K562 treated with DMSO at 1 percent for 24 hours (cell line): ENCODE results near the gene MANBA. TPM values are rescaled to one million over a fixed set of nuclear protein-coding genes. Genes with fewer than 3 reads are reported as not detected.

ENCODE experiments used
- total RNA-seq: library from RNA; unstranded; fragments of 300-600 nt; gene quantifications from 2 replicates; pipeline ENCODE4 v1.2.3, GENCODE V29; 2022; ENCODE audit warnings: low read depth; ENCODE audit not compliant: insufficient read depth

MANBA gene
- 17.8 and 18.7 TPM in 2 replicates for total RNA-seq

DNA sequence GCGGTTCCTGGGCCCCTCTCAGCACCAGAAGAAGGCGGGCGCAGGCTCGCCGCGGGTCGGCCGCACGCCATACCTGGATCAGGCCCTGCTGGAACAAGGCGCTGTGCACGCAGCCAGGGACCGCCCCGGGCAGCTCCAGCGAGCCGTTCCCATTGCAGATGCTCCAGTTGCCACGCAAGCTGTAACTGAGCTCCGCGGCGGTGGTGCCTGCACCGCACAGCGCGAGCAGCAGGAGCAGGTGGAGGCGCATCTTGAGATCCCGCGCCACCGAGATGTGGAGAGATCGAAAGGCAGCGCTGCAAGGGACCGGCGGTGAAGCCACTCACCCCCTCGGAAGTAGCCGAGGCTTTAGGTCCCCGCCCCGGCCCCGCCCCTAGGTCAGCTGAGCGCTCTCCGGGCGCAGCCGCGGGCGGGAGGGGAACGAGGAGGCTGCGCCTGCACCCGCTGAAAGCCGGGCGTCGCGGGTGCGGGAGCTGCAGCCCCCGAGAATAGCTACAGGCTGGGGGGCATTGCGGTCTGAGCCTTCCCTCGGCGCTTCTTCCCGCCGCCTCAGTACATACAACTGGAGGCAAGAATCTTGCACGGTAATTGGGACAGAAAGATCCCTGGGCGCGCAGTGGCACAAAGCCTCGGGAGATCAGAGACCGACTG lies at the start of gene MANBA:
Gene MANBA (minus strand): TSS at position 324 of the 651 bp plus-strand sequence. CDS start 74 bp downstream, at position 250.

Other genes with a start within 250 kb of the MANBA start
- 153 and 161 TPM in 2 replicates for gene UBE2D3, start 66.6 kb upstream of the MANBA start, total RNA-seq
- 34.4 and 41.7 TPM in 2 replicates for gene CISD2, start 108.0 kb upstream of the MANBA start, total RNA-seq